Esophagus muscularis mucosa (tissue), 4 donors: ENCODE data around the gene SEMA3G.

Experiments
- CTCF ChIP-seq, 3 experiments: fragments of 200-600 bp in 2 of 3; fragments of 450-650 bp in 1 of 3; sonication (generic) in 2 of 3; IDR thresholded peaks; one replicate each; pipeline ENCODE4 v1.5.1; 2017 to 2019; ENCODE audit warnings: antibody characterized with exemption in 3 of 3, mild to moderate bottlenecking in 2 of 3, moderate library complexity in 1 of 3
- EP300 ChIP-seq: sonication (generic); formaldehyde crosslinking; IDR thresholded peaks from one replicate; pipeline ENCODE4 v1.6.1; 2017; ENCODE audit warnings: antibody characterized with exemption
- POLR2A ChIP-seq: fragments of 450-650 bp; IDR thresholded peaks from one replicate; pipeline ENCODE4 v1.6.1; 2017; ENCODE audit warnings: antibody characterized with exemption, moderate library complexity, mild to moderate bottlenecking, low read depth
- POLR2AphosphoS5 ChIP-seq, 2 donors: sonication (generic); formaldehyde crosslinking; IDR thresholded peaks; one replicate each; pipeline ENCODE4 v1.6.1; 2017; ENCODE audit warnings: antibody characterized with exemption in 2 of 2

GRCh38 chr3:52406231-52406661 lies 38.7 kb downstream of the SEMA3G start:
- no peak for TF ChIP-seq CTCF (IDR thresholded peaks at IDR 0.05)
- TF ChIP-seq POLR2AphosphoS5 (IDR thresholded peaks at IDR 0.05), result no peak
- TF ChIP-seq POLR2A, result no peak
- no peak for TF ChIP-seq EP300
